HL-60/S4 treated with phorbol 12-myristate 13-acetate at 8.2 ng/mL for 4 days and 3 days (cell line): Measurements from ENCODE around the gene TBATA.

Experiments
- in situ Hi-C: fragments of 300-500 bp; cut with MboI; formaldehyde crosslinking; loops from 2 replicates; pipeline ENCODE4 v1.15.0; 2022; ENCODE audit warnings: low sequenced_read_pairs

The TBATA gene

GRCh38 chr10:70722820-70723424 is 62.3 kb downstream of the TBATA start:
- in situ Hi-C loops: no loop called here
